HepG2 (cell line): ENCODE results near the gene MTTP. TPM values are rescaled to one million over a fixed set of nuclear protein-coding genes. Genes with fewer than 3 reads are reported as not detected.

ENCODE experiments used
- ARNT2 ChIP-seq: sonication (generic); formaldehyde crosslinking; IDR thresholded peaks from 2 replicates; pipeline ENCODE4 v1.8.0; 2022; ENCODE audit warnings: mild to moderate bottlenecking, low read depth, missing genetic modification reagents, moderate library complexity
- MAFK ChIP-seq, 2 experiments: IDR thresholded peaks in 1 of 2; conservative IDR thresholded peaks in 1 of 2; 2 replicates each; pipeline ENCODE4 v1.6.1; 2011; ENCODE audit warnings: improper control_type of control experiment in 2 of 2, low read length in 2 of 2
- MTF2 ChIP-seq: sonication (generic); formaldehyde crosslinking; IDR thresholded peaks from 2 replicates; pipeline ENCODE4 v1.5.0; 2020; ENCODE audit warnings: missing genetic modification reagents, borderline replicate concordance
- ZFP90 ChIP-seq: sonication (generic); formaldehyde crosslinking; IDR thresholded peaks from 2 replicates; pipeline ENCODE4 v1.8.0; 2022; ENCODE audit warnings: missing genetic modification reagents, mild to moderate bottlenecking, inconsistent platforms, borderline replicate concordance
- ZNF143 ChIP-seq: sonication (generic); formaldehyde crosslinking; IDR thresholded peaks from 2 replicates; pipeline ENCODE4 v1.4.0; 2020; ENCODE audit warnings: missing genetic modification reagents
- ZNF382 ChIP-seq: sonication (generic); formaldehyde crosslinking; IDR thresholded peaks from 2 replicates; pipeline ENCODE4 v1.5.0; 2020; ENCODE audit warnings: missing genetic modification reagents, mild to moderate bottlenecking, borderline replicate concordance
- polyA plus RNA-seq, 8 experiments: library from polyadenylated mRNA; depleted of rRNA in 3 of 8; stranded (reverse) in 7 of 8; unstranded in 1 of 8; fragments of >200 nt; fragmentation: Illumina TruSeq in 4 of 8; extraction: Trizol in 4 of 8; gene quantifications; 2 replicates each; pipeline versions ENCODE4 v1.2.1 to v1.2.3, GENCODE V29; 2011 to 2016; ENCODE audit warnings: low read depth in 4 of 8, missing spikeins in 1 of 8, mixed read lengths in 1 of 8; ENCODE audit not compliant: insufficient read depth in 1 of 8
- total RNA-seq, 5 experiments: library from RNA; depleted of rRNA; stranded (reverse); fragments of >200 nt; fragmentation: Illumina TruSeq; extraction: Trizol; gene quantifications; 2 replicates each; pipeline ENCODE4 v1.2.3, GENCODE V29; 2016; ENCODE audit warnings: low read depth in 1 of 5
- TF ChIP-seq, protein P1 (sequence below): sonication (generic); formaldehyde crosslinking; IDR thresholded peaks from one replicate; pipeline ENCODE4 v1.5.1; 2020; ENCODE audit warnings: mild to moderate bottlenecking, missing genetic modification reagents; ENCODE audit errors: not compliant biosample characterization

MTTP gene
- total and polyA plus RNA-seq, 2 of the 13 experiments (the other 11 are each of a cell fraction or from before 2014, with no cell fraction given): 84.7 to 102 TPM

- TF ChIP-seq, protein P1, sequence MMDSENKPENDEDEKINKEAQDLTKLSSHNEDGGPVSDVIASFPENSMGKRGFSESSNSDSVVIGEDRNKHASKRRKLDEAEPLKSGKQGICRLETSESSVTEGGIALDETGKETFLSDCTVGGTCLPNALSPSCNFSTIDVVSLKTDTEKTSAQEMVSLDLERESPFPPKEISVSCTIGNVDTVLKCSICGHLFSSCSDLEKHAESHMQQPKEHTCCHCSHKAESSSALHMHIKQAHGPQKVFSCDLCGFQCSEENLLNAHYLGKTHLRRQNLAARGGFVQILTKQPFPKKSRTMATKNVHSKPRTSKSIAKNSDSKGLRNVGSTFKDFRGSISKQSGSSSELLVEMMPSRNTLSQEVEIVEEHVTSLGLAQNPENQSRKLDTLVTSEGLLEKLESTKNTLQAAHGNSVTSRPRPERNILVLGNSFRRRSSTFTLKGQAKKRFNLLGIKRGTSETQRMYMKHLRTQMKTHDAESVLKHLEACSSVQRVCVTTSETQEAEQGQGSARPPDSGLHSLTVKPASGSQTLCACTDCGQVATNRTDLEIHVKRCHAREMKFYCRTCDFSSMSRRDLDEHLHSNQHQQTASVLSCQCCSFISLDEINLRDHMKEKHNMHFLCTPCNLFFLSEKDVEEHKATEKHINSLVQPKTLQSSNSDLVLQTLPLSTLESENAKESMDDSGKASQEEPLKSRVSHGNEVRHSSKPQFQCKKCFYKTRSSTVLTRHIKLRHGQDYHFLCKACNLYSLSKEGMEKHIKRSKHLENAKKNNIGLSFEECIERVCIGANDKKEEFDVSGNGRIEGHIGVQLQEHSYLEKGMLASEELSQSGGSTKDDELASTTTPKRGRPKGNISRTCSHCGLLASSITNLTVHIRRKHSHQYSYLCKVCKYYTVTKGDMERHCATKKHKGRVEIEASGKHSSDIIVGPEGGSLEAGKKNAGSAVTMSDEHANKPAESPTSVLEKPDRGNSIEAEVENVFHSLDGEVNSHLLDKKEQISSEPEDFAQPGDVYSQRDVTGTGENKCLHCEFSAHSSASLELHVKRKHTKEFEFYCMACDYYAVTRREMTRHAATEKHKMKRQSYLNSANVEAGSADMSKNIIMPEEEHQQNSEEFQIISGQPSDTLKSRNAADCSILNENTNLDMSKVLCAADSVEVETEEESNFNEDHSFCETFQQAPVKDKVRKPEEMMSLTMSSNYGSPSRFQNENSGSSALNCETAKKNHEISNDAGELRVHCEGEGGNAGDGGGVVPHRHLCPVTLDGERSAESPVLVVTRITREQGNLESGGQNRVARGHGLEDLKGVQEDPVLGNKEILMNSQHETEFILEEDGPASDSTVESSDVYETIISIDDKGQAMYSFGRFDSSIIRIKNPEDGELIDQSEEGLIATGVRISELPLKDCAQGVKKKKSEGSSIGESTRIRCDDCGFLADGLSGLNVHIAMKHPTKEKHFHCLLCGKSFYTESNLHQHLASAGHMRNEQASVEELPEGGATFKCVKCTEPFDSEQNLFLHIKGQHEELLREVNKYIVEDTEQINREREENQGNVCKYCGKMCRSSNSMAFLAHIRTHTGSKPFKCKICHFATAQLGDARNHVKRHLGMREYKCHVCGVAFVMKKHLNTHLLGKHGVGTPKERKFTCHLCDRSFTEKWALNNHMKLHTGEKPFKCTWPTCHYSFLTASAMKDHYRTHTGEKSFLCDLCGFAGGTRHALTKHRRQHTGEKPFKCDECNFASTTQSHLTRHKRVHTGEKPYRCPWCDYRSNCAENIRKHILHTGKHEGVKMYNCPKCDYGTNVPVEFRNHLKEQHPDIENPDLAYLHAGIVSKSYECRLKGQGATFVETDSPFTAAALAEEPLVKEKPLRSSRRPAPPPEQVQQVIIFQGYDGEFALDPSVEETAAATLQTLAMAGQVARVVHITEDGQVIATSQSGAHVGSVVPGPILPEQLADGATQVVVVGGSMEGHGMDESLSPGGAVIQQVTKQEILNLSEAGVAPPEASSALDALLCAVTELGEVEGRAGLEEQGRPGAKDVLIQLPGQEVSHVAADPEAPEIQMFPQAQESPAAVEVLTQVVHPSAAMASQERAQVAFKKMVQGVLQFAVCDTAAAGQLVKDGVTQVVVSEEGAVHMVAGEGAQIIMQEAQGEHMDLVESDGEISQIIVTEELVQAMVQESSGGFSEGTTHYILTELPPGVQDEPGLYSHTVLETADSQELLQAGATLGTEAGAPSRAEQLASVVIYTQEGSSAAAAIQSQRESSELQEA: no peak
- TF ChIP-seq ZNF143: no peak
- TF ChIP-seq ZNF382 (CRISPR knock-in tag): no peak
- no peak for TF ChIP-seq ZFP90 (CRISPR knock-in tag)
- TF ChIP-seq MTF2: no peak
- TF ChIP-seq MAFK (conservative IDR thresholded peaks at IDR 0.05 in 1 of 2, IDR thresholded peaks at IDR 0.05 in 1 of 2; ENCODE audit: low read length in 2 of 2): no peak
- no peak for TF ChIP-seq ARNT2 (CRISPR knock-in tag)
- TF ChIP-seq, all 625 proteins: peak for 0
Measured at GRCh38 chr4:99625369-99625768, 50.7 kb downstream of the MTTP start (continued).
